Mammary epithelial cell (primary cell): ENCODE results near the gene MALT1.

ENCODE experiments used
- CTCF ChIP-seq, 2 donors: IDR thresholded peaks in 1 of 2; conservative IDR thresholded peaks in 1 of 2; 2 replicates each; pipeline ENCODE4 v1.5.1; 2011 to 2012; ENCODE audit warnings: inconsistent platforms in 2 of 2, low read length in 2 of 2, mild to moderate bottlenecking in 2 of 2, control low read depth in 1 of 2, low read depth in 1 of 2; ENCODE audit not compliant: insufficient read depth in 1 of 2; ENCODE audit errors: extremely low read depth in 1 of 2
- EZH2 ChIP-seq: IDR thresholded peaks from 2 replicates; pipeline ENCODE4 v1.6.1; 2012; ENCODE audit warnings: low read length, inconsistent platforms, borderline replicate concordance

DNA sequence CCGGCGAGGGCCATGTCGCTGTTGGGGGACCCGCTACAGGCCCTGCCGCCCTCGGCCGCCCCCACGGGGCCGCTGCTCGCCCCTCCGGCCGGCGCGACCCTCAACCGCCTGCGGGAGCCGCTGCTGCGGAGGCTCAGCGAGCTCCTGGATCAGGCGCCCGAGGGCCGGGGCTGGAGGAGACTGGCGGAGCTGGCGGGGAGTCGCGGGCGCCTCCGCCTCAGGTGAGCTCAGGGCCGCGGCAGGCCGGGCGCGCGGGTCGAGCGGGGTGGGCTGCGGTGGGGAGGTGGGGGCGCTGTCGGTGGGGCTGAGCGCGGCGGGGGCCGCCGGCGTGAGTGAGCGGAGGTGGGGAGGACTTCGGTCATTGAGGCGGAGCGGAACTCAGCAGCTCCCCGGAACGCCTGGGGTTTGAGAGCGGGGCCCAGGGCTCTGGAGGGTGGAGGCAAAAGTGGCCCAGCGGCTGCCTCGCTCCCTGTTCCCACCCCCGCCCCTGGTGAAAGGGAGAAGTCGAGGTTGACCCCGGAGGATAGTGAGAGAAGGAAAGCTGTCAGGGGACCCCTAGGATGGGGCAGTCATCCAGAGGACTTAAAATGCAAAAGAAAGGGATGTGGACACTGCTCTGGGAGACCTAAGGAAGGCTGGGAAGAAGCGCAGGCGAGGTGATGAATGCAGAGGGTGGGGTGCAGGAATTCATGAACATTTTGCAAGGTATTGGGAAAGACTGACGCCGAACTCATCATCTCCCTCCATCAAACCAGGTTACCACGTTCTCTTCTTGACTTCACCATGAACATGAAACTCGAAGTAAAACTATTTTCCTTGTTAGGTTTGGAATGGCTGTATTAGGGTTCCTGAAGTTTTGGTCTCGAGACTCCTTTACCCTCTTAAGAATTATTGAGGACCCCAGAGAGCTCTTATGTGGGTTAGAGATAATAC, 633 bp downstream of the MALT1 start:
- TF ChIP-seq CTCF (conservative IDR thresholded peaks at IDR 0.05 in 1 of 2, IDR thresholded peaks at IDR 0.05 in 1 of 2; ENCODE audit: extremely low read depth in 1 of 2, insufficient read depth in 1 of 2, low read depth in 1 of 2, low read length in 2 of 2) (no peak), EZH2 (no peak)
